Measurements from ENCODE around the gene MAB21L2.

DNA sequence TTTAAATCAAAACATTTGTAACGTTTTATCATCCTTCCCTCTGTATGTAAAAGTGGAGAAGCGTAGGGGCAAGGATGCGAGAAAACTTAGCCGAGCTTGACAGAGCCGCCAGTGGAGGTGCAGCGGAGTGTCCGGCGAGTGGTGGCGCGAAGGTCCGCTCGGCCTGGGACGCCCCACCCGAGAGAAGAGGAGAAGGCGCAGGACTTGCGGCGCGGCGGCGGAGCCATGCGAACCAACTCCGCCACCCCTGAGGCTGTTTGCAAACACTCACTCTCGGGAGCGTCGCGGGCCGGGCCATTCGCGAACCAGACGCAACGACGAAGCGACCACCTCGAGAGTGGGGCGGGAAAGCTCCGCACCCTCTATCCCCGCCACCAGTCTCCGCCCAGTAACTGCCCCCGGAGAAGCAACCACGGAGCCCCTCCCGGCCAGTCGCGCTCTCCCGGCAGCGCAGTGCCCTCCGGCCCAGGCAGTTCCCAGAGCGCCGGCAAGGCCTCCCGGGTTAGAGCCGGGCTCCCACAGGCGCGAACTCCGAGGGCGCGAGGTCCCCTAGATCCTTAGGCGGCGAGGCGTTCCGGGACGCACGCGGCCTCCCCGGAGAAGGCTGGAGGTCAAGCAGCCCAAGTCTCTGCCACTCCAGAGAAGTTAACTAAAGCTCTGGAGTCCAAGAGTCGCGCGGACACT is 2.3 kb upstream of the MAB21L2 start:
- TF ChIP-seq, protein P1, sequence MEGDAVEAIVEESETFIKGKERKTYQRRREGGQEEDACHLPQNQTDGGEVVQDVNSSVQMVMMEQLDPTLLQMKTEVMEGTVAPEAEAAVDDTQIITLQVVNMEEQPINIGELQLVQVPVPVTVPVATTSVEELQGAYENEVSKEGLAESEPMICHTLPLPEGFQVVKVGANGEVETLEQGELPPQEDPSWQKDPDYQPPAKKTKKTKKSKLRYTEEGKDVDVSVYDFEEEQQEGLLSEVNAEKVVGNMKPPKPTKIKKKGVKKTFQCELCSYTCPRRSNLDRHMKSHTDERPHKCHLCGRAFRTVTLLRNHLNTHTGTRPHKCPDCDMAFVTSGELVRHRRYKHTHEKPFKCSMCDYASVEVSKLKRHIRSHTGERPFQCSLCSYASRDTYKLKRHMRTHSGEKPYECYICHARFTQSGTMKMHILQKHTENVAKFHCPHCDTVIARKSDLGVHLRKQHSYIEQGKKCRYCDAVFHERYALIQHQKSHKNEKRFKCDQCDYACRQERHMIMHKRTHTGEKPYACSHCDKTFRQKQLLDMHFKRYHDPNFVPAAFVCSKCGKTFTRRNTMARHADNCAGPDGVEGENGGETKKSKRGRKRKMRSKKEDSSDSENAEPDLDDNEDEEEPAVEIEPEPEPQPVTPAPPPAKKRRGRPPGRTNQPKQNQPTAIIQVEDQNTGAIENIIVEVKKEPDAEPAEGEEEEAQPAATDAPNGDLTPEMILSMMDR (IDR thresholded peaks at IDR 0.05 in 8 of 11, conservative IDR thresholded peaks at IDR 0.05 in 3 of 11) = no peak
- TF ChIP-seq POLR2AphosphoS5 (IDR thresholded peaks at IDR 0.05) (peak in 1 of 3 donors; percentile 14), POLR2A (IDR thresholded peaks at IDR 0.05) (no peak)

All from spleen (tissue), 7 donors.